Measurements from ENCODE around the gene RGS3.
"Not testable (repeated sequence)": the region's sequence is repeated elsewhere in the genome, so short reads cannot be mapped to it uniquely, and the experiment has no call there.

RGS3 gene

DNA sequence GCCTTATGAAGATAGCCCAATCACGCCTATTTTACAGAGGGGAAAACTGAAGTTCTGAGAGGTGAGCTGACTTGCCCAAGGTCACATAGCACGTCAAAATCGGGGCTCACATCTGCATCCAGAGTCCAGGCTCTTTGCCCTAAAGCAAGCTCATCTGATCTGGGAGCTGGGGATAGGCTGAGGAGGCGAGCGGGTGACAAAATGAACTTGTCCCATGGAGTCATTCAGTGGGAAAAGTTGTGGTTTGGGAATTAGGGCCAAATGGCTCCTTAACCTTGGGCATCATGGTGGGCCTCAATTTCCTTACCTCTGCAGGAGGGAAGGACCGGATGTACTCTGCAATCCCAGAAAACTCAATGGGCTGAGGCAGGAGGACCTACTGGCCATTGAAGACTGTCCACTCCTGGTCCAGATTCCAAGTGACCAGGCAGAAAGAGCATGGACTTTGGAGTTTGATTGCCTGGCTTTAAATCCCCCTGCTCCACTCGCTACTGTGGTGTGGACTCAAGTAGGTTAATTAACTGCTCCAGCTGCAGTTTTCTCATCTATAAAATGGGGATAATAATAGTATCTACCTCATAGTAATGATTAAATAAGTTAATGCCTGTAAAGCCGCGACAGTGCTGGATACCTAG, 160.4 kb downstream of the RGS3 start:
- no peak for DNase-seq

DNA sequence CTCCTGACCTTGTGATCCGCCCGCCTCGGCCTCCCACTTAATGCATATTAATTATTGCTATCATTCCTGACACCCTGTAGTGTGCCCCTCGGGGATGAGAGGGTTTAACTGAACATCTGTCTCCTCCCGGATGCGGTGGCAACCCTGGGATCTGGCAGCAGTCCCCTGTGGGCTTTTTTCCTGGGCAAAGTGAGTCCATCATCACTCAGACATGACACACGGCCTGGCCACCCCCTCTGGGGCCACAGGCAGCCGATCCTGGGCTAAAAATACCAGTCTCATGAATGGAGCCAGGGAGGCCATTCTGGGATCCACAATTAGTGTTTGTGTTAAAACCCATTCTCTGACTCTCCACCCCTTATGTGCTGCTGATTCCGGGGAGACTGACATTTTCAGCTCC, 161.2 kb downstream of the RGS3 start:
- no peak for DNase-seq

DNA sequence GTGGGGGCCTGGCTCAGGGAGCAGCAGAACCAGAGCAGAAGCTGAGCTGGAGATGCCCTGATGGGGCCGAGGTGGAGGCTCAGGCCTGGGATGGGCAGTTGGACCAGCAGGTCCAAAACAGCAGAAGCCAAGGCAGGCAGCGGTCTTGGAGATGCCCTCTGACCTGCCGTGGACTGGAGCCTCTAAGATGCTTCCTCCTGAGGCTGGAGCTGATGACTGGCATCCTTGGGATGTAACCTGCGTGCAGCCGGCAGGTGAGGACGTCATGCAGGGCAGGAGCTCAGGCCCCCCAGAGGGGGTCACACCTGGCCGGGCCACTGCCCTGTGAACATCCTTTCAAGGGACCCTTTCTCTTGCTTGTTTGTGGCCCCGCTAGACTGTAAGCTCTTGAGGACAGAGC, 162.0 kb downstream of the RGS3 start:
- DNase-seq, result no peak

DNA sequence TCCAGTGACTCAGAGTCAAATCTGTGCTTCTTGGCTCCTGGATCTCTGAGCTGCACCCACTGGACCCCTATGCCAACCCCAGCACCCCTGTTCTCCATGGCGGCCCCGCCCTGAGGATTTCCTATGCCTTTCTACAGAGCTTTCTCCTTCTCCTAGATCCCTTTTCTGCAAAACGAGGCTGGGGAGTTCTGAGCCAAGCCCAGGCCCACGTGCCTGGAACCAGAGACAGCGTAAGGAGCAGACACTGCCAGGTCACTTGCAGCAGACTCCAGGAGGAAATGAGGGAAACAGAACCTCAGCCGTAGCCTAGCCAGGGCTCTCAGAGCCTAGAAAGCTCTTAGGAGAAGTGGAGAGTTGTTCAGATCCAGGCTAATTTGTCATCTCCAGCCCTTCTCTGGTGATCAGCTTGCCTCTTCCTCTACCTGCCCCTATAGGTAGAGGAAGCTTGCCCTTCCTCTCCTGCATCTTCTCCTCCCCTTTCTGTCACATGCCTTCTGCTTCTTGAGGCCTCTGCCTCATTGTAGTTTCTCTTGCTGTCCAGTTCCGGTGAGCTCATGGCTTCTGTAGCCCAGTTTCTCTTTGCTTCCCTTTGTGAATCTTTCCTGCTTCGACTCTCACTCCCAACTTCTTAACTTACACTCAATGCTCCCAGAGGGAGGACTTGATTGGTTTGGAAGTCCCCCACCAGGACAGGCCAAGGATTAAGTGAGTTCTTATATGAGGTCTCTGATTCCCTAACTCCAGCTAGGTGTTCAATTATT, 163.4 kb downstream of the RGS3 start:
- DNase-seq, result no peak

DNA sequence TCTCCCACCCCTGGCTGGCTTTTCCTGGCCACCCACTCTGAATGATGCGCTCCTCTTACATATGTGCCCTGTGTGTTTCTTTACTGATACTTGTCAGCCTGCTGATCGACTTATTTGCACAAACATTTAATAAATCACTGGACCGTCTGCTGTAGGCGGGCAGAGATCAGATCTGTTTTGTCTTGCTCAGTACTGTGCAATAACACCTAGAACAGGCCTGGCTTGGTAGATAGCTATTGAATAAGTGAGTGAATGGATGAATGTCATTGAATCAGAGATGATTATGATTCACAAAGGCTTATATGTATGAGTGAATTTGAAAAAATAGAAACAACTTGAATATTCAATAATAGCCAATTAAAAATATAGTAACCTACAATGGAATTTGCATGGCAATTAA, 165.1 kb downstream of the RGS3 start:
- DNase-seq, result no peak

DNA sequence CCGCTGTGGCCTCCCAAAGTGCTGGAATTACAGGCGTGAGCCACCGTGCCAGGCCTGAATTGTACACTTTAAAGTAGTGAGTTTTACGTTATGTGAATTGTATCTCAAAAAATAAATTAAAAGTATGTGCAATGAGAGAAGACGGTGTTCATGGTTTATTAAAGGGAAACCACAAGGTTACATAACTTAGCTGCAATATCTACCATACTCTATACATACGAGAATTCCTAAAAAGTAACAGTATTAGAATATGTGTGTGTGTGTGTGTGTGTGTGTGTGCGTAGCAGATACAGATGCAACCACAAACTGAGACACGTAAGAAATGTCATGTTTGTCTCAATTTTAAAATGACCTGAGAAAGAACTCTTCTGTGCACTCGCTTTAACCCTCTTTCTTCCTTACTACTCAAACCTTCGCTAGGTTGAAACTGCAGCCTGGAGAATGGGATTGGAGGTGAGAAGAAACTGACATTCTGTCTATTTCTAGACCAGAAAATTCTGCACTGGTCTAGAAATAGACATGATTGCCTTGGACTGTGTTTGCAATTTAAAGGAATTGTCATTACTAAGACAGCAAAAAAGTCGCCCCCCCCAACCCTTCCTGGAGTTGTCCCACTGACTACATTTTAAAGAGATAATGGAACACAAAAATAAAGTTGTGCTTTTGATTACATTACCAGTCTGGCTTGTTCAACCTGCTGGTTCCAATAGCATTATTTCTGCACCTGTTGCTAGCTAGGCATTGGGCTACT, 167.0 kb downstream of the RGS3 start:
- DNase-seq, result no peak

DNA sequence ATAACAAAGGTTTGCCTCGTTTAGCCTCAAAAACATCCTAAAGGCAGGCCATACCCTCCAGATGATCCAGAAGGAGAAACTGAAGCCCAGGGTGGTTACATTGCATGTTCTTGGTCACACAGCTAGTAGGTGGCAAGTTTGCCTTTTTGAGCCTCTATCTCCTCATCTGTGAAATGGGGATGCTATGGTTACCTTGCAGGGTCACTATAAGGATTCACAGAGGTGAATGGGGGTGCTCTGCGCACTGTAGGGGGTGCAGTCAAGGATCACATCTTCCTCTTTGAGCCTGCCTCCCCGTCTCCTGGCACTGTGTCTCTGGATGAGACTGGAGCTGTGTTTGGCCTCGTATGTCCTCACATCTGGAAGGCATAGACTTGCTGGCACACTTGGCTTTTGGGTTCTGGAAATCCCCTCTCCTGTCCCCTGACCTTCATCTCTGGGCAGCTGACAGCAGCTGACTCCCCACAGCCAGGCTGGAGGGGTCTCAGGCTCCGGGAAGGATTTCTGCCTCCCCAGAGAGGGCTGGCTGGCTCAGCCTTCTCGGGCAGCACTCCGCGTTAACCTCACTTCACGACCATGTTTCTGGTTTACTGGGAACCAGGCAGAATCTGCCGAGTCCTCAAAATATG, 167.7 kb downstream of the RGS3 start:
- DNase-seq, result no peak

DNA sequence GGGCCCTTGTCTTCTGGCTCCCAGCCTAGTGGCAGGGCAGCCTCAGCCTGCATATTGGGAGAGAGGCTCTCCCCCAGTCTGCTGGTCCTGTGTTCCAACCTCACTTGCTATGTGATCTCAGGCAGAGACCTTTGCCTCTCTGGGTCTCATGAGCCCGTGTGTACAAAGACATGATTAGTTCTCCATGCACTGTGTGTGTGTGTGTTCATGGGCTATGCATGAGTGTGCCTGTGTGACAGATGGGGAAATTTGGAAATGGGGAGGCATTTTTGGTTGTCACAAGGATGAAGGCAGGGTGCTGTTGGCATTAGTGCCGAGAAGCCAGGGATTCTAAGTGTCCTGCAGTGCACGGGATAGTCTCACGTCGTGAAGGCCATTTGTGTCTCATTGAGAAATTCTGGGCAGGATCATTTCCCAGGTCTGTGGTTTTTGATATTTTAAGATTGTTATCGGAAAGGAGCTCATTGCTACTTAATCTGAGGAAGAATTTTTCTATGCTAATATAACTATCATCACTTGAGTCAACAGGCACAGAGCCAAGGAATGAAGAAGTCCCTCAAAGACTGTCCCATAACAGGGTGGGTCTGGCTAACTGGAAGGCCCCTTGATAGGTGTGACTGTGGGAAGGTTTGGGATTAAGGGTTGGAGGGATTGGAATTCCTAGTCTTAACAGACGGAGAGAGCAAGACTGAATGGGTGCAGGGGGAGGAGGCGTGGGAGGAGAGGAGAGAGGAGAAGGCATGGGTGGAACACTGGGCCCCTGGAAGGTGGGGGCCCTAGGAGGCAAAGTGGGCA, 168.5 kb downstream of the RGS3 start:
- no peak for DNase-seq

DNA sequence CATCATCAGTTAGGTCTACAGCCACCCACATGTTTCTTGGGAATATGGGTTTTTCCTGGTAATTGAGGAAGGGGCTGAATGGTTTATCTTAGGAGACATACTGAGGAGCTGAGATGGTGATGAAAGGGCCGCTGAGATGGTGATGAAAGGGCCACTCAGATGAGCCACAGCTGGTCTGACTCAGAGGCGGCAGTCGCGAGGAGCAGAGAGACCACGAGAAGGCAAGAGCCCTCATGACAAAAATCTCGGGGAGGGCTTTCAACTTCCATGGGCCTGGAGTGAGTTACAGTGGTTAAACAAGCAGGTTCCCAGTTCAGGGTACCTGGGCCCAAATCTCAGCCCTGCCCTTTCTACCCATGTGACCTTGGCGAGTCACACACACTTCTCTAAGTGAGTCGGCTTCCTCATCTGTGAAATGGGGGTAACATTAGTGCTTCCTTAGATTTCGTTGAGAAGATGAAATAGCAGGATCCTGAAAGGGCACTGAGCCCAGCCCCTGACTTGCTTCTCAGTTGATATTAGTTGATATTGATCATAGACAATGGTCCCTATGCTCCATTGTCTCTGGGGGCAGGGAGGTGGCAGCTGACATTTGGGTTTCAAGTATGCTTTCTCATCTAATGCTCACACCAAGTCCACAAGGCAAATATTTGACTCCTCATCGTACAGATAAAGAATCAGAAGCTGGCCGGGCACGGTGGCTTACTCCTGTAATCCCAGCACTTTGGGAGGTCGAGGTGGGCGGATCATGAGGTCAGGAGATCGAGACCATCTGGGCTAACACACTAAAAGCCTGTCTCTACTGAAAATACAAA, 169.5 kb downstream of the RGS3 start:
- no peak for DNase-seq

DNA sequence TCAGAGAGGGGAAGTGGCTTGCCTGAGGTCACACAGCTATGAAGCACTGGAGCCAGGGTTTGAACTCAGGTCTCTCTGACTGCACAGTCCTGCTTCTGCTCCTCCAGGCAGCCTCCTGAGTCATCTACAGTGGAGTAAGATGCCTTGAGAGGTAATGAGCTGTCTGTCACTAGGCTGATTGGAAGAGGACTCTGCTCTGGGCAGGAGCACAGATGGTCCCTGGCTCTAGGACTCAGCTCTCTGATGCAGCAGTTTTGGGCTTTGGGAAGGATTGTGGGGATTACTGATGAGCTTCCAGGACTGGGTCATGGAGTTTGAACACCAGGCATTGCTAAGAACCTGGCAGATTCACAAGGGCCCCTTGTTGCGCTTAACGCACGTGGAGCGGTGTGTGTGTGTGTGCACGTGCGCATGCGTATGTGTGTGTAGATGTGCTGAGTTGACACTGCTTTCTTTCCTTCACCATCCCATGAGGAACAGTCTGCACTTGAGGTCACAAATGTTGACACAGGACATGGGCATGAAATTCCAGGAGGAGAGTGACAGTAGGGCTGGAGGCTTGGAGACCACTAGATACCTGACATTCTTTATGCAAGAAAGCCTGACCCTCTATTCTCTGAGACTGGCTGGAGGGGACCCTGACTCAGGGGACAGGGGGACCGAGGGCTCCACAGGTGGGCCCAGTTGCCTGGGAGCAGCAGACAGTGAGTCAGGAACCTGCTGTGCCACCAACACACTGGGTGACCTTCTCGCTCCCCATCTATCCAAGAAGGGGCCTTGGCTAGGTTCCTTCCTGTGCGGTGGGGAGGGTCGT, 170.5 kb downstream of the RGS3 start:
- DNase-seq, result no peak

DNA sequence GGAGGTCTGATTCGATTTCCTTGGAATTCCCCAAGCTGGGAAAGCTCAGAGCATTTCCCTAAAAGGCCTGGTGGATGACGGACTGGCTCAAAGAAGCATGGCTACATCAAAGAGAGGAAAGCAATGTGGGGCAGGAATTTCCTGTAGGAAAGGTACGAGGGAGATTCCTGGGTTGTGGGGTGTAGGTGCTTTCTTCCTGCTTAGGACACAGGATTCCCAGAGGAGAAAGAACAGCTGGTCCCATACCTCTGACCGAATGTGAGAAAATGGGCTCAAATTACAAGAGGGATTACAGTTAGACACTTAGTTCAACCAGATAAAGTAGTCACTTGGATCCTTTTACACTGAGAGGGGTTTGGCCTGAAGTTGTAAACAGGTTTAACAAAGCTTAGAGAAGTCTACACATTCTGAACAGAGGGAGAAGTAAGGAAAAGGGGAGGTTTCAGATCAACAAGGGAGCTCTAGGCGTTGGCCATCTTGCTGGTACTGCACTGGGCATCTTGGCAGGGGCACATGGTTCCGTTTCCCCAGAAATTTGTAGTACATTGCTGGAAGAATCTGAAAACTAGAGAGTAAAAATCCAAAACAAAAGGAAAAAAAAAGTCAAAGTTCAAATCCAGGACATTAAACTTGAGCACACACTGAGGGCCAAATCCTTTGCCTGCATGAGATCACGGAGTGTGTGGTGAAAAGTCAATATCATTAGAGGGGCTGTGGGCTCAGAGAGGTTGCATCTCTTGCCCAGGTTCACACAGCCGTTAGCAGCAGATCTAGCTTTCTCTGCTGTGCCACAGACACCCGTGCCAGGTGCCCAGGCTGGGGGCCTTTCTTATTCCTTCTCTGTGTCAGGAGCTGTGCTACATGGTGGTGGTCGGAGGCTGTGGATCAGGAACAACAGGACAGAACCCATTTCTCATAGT, 171.3 kb downstream of the RGS3 start:
- no peak for DNase-seq

DNA sequence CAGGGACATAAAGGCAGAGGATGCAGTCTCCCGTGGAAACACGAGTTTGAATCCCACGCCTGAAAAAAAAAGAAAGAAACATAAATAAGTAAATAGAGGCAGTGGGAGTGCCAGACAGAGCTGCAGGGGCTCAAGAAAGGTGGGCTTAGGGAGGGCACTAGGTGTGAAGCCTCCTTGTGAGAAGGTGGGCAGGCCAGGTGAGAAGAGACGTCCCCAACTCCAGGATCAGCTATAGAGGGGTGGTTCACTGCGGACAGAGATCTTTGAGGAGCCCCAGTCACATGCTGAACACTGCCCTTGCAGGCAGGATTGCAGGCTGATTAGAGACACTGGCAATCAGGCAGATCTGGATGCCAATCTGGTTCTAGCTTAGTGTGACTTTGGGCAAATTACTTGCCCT, 172.1 kb downstream of the RGS3 start:
- no peak for DNase-seq

DNA sequence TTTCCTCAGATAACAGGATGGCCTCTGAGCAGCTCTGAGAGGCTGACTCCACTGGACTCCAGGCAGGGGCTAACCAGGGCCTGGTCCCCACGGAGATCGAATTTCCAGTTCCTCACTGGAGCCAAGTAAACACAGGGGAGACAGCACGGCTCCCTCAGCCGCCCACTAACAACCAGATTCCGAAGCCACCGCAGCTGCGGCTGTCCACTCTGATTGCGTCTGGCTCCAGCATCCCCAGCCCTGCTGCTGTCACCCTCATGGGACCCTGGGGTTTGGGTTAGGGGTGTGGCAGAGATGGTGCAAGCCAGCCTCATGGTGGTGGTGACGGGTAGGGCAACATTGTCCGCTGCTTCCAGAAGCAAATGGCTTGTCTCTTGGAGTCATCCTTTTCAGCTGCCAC, 172.6 kb downstream of the RGS3 start:
- no peak for DNase-seq

DNA sequence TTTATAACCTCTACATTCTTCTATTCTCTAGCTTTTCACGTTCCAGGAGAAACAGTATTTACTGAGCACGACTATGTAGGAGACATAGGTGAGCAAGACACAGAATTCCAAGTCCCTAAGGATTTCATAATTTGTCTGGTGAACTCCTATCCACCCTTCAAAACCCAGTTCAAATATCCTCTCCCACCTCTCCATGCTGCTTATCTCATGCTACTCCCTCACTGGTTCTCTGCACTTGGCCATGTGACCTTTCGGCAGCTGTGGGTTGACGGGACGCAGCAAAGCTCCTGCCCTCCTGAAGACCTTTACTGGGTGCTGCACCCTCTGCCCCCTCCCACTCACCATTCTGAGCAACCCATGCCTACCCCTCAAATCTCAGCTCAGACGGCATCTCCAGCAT, 173.2 kb downstream of the RGS3 start:
- no peak for DNase-seq

DNA sequence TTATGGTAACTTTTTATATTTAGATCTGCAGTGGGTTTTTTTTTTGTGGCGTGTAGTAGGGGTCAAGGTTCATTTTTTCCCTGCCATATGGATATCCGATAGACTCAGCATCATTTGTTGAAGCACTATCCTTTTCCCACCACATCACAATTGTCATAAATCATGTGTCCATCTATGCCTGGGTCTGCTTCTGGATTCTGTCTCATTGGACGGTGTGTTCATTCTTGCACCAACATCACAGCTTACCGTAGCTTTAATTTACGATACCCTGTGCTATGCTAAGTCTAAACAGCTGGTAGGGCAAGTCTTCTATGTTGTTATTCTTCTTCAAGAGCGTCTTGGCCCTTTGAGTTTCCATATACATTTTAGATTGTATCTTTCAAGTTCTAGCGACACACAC, 175.0 kb downstream of the RGS3 start:
- DNase-seq, result no peak

DNA sequence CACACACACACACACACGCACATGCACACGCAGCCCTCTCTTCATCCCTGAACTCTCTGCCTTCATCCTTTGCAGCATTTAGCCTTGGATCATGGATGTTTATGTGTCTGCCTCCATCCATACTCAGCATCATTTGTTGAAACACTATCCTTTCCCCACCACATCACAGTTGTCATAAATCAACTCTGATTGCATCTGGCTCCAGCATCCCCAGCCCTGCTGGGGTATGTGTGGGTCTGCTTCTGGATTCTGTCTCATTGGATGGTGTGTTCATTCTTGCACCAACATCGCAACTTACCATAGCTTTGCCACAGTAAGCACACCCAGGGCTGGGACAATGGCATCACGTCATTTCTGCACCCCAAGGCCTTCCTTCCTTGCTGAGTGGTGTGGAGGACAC, 175.4 kb downstream of the RGS3 start:
- DNase-seq, result no peak

DNA sequence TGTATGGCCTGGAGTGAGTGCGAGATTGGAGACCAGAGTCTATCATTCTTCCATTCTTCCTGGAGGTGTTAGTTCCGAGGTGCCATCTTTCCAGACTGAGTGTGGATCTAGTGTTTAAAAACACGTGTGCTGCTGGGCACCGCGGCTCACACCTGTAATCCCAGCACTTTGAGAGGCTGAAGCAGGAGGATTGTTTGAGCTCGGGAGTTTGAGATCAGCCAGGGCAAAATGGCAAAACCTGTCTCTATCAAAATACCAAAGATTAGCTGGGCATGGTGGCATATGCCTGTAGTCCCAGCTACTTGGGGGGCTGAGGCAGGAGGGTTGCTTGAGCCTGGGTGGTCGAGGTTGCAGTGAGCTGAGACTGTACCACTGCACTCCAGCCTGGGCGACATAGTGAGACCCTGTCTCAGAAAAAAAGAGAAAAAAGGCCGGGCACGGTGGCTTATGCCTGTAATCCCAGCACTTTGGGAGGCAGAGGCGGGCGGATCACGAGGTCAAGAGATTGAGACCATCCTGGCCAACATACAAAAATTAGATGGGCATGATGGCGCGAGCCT, 176.0 kb downstream of the RGS3 start:
- not testable (repeated sequence) for DNase-seq

DNA sequence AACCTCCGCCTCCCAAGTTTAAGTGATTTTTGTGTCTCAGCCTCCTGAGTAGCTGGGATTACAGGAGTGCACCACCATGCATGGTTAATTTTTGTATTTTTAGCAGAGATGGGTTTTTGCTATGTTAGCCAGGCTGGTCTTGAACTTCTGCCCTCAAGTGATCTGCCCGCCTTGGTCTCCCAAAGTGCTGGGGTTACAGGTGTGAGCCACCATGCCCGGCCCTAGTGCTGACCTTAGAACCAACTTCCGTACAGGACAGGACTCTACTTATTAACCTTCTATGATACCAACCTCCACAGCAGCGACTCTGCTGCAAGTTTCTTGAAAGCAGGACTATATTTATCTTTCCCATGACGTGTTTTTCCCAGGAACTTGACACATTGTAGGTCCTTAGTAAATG, 176.9 kb downstream of the RGS3 start:
- no peak for DNase-seq

DNA sequence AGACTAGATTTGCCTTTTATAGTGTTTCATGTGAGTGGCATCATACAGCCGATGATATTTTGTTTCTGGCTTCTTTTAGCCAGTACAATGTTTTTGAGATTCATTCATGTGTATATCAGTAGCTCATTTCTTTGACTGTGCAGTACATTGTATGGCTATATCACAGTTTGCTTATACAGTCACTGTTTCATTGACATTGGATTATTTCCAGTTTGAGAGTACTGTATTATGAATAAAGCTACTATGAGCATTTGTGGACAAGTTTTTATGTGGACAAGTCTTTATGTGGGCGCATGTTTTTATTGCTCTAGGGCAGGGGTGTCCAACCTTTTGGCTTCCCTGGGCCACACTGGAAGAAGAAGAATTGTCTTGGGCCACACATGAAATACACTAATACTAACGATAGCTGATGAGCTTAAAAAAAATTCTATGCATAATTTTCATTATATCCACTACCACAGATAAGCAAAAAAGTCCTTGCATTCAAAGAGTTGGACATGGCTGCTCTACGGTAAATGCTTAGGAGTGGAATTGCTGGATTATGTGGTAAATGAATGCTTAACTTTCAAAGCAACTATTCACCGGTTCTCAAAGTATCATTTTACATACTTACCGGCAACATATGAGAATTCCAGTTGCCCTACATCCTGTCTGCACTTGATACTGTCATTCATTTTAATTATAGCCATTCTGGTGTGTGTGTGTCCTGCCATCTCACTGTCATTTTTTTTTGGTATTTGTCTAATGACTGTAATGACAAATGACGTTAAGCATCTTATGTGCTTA, 177.8 kb downstream of the RGS3 start:
- no peak for DNase-seq

Data from T-helper 1 cell (primary cell).